IPS DF 6.9 (cell line): ENCODE results near the gene NACC1.

Source experiments
- DNase-seq: peaks from one replicate; pipeline ENCODE4 v3.0.0-alpha.2; 2013; ENCODE audit warnings: low read depth, low spot score
- H3K27ac ChIP-seq: one replicate; pipeline ENCODE4 v1.5.1; 2013; ENCODE audit warnings: low read length, control low read depth
- H3K27me3 ChIP-seq: 2 replicates; pipeline ENCODE4 v1.6.1; 2013; ENCODE audit warnings: mild to moderate bottlenecking, low read length; ENCODE audit not compliant: control insufficient read depth, insufficient read depth
- H3K36me3 ChIP-seq: 2 replicates; pipeline ENCODE4 v1.6.1; 2013; ENCODE audit warnings: low read length; ENCODE audit not compliant: control insufficient read depth, insufficient read depth
- H3K4me1 ChIP-seq: 2 replicates; pipeline ENCODE4 v1.6.1; 2013; ENCODE audit warnings: low read length; ENCODE audit not compliant: control insufficient read depth, insufficient read depth
- H3K4me3 ChIP-seq: 2 replicates; pipeline ENCODE4 v1.5.1; 2013; ENCODE audit warnings: mild to moderate bottlenecking, low read length
- H3K9me3 ChIP-seq: 2 replicates; pipeline ENCODE4 v1.6.1; 2013; ENCODE audit warnings: low read length, inconsistent platforms; ENCODE audit not compliant: control insufficient read depth, insufficient read depth
- WGBS: extraction: QIAGEN DNeasy Blood & Tissue Kit; methylation state at CpG from one replicate; pipeline ENCODE4 v1.1.7; 2013; ENCODE audit warnings: mixed read lengths, missing lambda C conversion rate; ENCODE audit not compliant: insufficient read length, insufficient coverage; 5-methylcytosine and 5-hydroxymethylcytosine counted together

The NACC1 gene

GRCh38 chr19:13149628-13150186 lies 31.6 kb downstream of the NACC1 start:
- Histone ChIP-seq H3K9me3 (no peaks in the 10 kb centered on the region), H3K27me3 (no peaks in the 10 kb centered on the region), H3K36me3 (peaks cover 3% of the 10 kb centered on the region), H3K4me3 (peak overlapping the region; percentile 78), H3K4me1 (no peaks in the 10 kb centered on the region), H3K27ac (no peak overlapping the region)
- no peak for DNase-seq
- no CpG with 5 or more reads among the region's 46 CpGs for WGBS

GRCh38 chr19:13150187-13150930 lies 32.3 kb downstream of the NACC1 start, which contains the start of the genes IER2 and STX10:
Gene IER2 (plus strand): TSS chr19:13150411. CDS start chr19:13153187, 2,776 bp downstream.
Gene STX10 (minus strand): TSS chr19:13150375. CDS start chr19:13150173, 202 bp downstream.
- H3K9me3 ChIP-seq: no peaks in the 10 kb centered on the region
- H3K27me3 ChIP-seq: no peaks in the 10 kb centered on the region
- H3K36me3 ChIP-seq: peaks cover 3% of the 10 kb centered on the region
- no CpG with 5 or more reads among the region's 51 CpGs for WGBS
- H3K4me1 ChIP-seq: no peaks in the 10 kb centered on the region
- H3K27ac ChIP-seq: no peak within 1 kb of the TSS
- no peak for DNase-seq
- H3K4me3 ChIP-seq: peak within 1 kb of the TSS; percentile 78

- no CpG with 5 or more reads among the region's 34 CpGs for WGBS
- no peak for DNase-seq
- Histone ChIP-seq H3K4me3 (peak overlapping the region; percentile 78; the same call in 1 of the 2 replicates), H3K4me1 (no peaks in the 10 kb centered on the region), H3K27me3 (no peaks in the 10 kb centered on the region), H3K9me3 (no peaks in the 10 kb centered on the region), H3K36me3 (peaks cover 3% of the 10 kb centered on the region), H3K27ac (no peak overlapping the region)
Observed at GRCh38 chr19:13150931-13151604, 33.0 kb downstream of the NACC1 start.

- H3K9me3 ChIP-seq: no peaks in the 10 kb centered on the region
- peaks cover 2% of the 10 kb centered on the region for H3K4me1 ChIP-seq
- peaks cover 3% of the 10 kb centered on the region for H3K36me3 ChIP-seq
- no CpG with 5 or more reads among the region's 71 CpGs for WGBS
- H3K4me3 ChIP-seq: peak overlapping the region; percentile 78; the same call in 1 of the 2 replicates
- no peak overlapping the region for H3K27ac ChIP-seq
- H3K27me3 ChIP-seq: no peaks in the 10 kb centered on the region
- no peak for DNase-seq
Observed at GRCh38 chr19:13151605-13152355, 33.7 kb downstream of the NACC1 start.

- Histone ChIP-seq H3K27me3 (no peaks in the 10 kb centered on the region), H3K27ac (peak overlapping the region; percentile 9), H3K36me3 (peaks cover 3% of the 10 kb centered on the region), H3K4me1 (peaks cover 2% of the 10 kb centered on the region), H3K9me3 (no peaks in the 10 kb centered on the region), H3K4me3 (peak overlapping the region; percentile 75; the same call in 1 of the 2 replicates)
- no CpG with 5 or more reads among the region's 25 CpGs for WGBS
- DNase-seq: no peak
Observed at GRCh38 chr19:13152356-13152973, 34.4 kb downstream of the NACC1 start.

GRCh38 chr19:13152974-13153568 lies 35.0 kb downstream of the NACC1 start:
- no CpG with 5 or more reads among the region's 59 CpGs for WGBS
- DNase-seq: no peak
- Histone ChIP-seq H3K27ac (no peak overlapping the region), H3K4me3 (peak overlapping the region; percentile 75), H3K36me3 (peaks cover 3% of the 10 kb centered on the region), H3K4me1 (peaks cover 2% of the 10 kb centered on the region), H3K9me3 (no peaks in the 10 kb centered on the region), H3K27me3 (no peaks in the 10 kb centered on the region)

- H3K9me3 ChIP-seq: no peaks in the 10 kb centered on the region
- H3K36me3 ChIP-seq: peaks cover 3% of the 10 kb centered on the region
- DNase-seq: no peak
- peak overlapping the region; percentile 75 for H3K4me3 ChIP-seq
- WGBS: no CpG with 5 or more reads among the region's 69 CpGs
- H3K27ac ChIP-seq: peak overlapping the region; percentile 12
- no peaks in the 10 kb centered on the region for H3K27me3 ChIP-seq
- peaks cover 2% of the 10 kb centered on the region for H3K4me1 ChIP-seq
Observed at GRCh38 chr19:13153569-13154240, 35.6 kb downstream of the NACC1 start.

- DNase-seq: no peak
- Histone ChIP-seq H3K4me3 (peak overlapping the region; percentile 75), H3K27me3 (no peaks in the 10 kb centered on the region), H3K4me1 (peaks cover 2% of the 10 kb centered on the region), H3K27ac (peak overlapping the region; percentile 12), H3K9me3 (no peaks in the 10 kb centered on the region), H3K36me3 (peaks cover 3% of the 10 kb centered on the region)
- WGBS: no CpG with 5 or more reads among the region's 21 CpGs
Observed at GRCh38 chr19:13154241-13154778, 36.2 kb downstream of the NACC1 start.

- no CpG with 5 or more reads among the region's 24 CpGs for WGBS
- no peak for DNase-seq
Observed at GRCh38 chr19:13154911-13155471, 36.9 kb downstream of the NACC1 start.

More at GRCh38 chr19:13154911-13155471, 36.9 kb downstream of the NACC1 start:
- H3K27ac ChIP-seq: no peak overlapping the region
- peaks cover 3% of the 10 kb centered on the region for H3K36me3 ChIP-seq
- H3K9me3 ChIP-seq: no peaks in the 10 kb centered on the region
- peaks cover 2% of the 10 kb centered on the region for H3K4me1 ChIP-seq
- no peaks in the 10 kb centered on the region for H3K27me3 ChIP-seq
- H3K4me3 ChIP-seq: peak overlapping the region; percentile 75; the same call in 1 of the 2 replicates
